H7 (cell line): Measurements from ENCODE around the gene USP17L22. TPM values are rescaled to one million over a fixed set of nuclear protein-coding genes. Genes with fewer than 3 reads are reported as not detected.

ENCODE experiments used
- total RNA-seq: library from RNA; depleted of rRNA; stranded (reverse); fragments of >200 nt; shearing (Covaris generic); gene quantifications from 2 replicates; pipeline ENCODE4 v1.2.3, GENCODE V29; 2014; rRNA removed

USP17L22 gene
- total RNA-seq, 1 experiment from 2014 or later: not detected

Other genes with a start within 250 kb of the USP17L22 start
- not detected in 2 replicates for gene FAM90A26, start 97.2 kb upstream of the USP17L22 start, total RNA-seq
- gene USP17L10, start 57.0 kb upstream of the USP17L22 start, total RNA-seq: not detected in 2 replicates
- not detected in 2 replicates for gene USP17L11, start 52.2 kb upstream of the USP17L22 start, total RNA-seq
- not detected in 2 replicates for gene USP17L12, start 47.5 kb upstream of the USP17L22 start, total RNA-seq
- not detected in 2 replicates for gene USP17L13, start 42.7 kb upstream of the USP17L22 start, total RNA-seq
- not detected in 2 replicates for gene USP17L15, start 33.2 kb upstream of the USP17L22 start, total RNA-seq
- gene USP17L17, start 23.7 kb upstream of the USP17L22 start, total RNA-seq: not detected in 2 replicates
- not detected in 2 replicates for gene USP17L18, start 19.0 kb upstream of the USP17L22 start, total RNA-seq
- gene USP17L19, start 14.2 kb upstream of the USP17L22 start, total RNA-seq: not detected in 2 replicates
- gene USP17L20, start 9.5 kb upstream of the USP17L22 start, total RNA-seq: not detected in 2 replicates
- not detected in 2 replicates for gene USP17L21, start 4.7 kb upstream of the USP17L22 start, total RNA-seq
- gene USP17L24, start 57.5 kb downstream of the USP17L22 start, total RNA-seq: not detected in 2 replicates
- not detected in 2 replicates for gene USP17L25, start 62.3 kb downstream of the USP17L22 start, total RNA-seq
- gene USP17L26, start 67.0 kb downstream of the USP17L22 start, total RNA-seq: not detected in 2 replicates
- gene USP17L5, start 71.8 kb downstream of the USP17L22 start, total RNA-seq: not detected in 2 replicates
- gene USP17L27, start 76.5 kb downstream of the USP17L22 start, total RNA-seq: not detected in 2 replicates
- gene USP17L28, start 81.3 kb downstream of the USP17L22 start, total RNA-seq: not detected in 2 replicates
- gene USP17L29, start 86.0 kb downstream of the USP17L22 start, total RNA-seq: not detected in 2 replicates
- not detected in 2 replicates for gene USP17L30, start 95.5 kb downstream of the USP17L22 start, total RNA-seq
- not detected in 2 replicates for gene DEFB131A, start 176.8 kb downstream of the USP17L22 start, total RNA-seq